HG03064 (cell line): ENCODE results near the gene ZNF888.
"Not testable (repeated sequence)": the region's sequence is repeated elsewhere in the genome, so short reads cannot be mapped to it uniquely, and the experiment has no call there.

Source experiments
- ATAC-seq: cut with Tn5 transposase; IDR thresholded peaks from one replicate; pipeline ENCODE4 v1.9.1; 2021; ENCODE audit warnings: low read depth; ENCODE audit not compliant: unreplicated experiment

The ZNF888 gene

GRCh38 chr19:52922841-52923777 is at the start of gene ZNF888:
TSS of gene ZNF888 (minus strand) at chr19:52923428. CDS start at chr19:52917873, 5,555 bp downstream.
- ATAC-seq = peak; percentile 91

- ATAC-seq = no peak
Measured at GRCh38 chr19:52967772-52968171, 44.5 kb upstream of the ZNF888 start.

- peak; percentile 18 for ATAC-seq
Measured at GRCh38 chr19:52963247-52963618, 40.0 kb upstream of the ZNF888 start.

GRCh38 chr19:52962394-52963246 is 39.4 kb upstream of the ZNF888 start, which contains the start of gene ZNF816:
TSS of gene ZNF816 (minus strand) at chr19:52962881. CDS start at chr19:52956089, 6,792 bp downstream.
- ATAC-seq = peak; percentile 89

- no peak for ATAC-seq
Measured at GRCh38 chr19:52961981-52962380, 38.8 kb upstream of the ZNF888 start.

- ATAC-seq = no peak
Measured at GRCh38 chr19:52959613-52960295, 36.5 kb upstream of the ZNF888 start.

- ATAC-seq = no peak
Measured at GRCh38 chr19:52957591-52957990, 34.4 kb upstream of the ZNF888 start.

- ATAC-seq = no peak
Measured at GRCh38 chr19:52956917-52957316, 33.7 kb upstream of the ZNF888 start.

- ATAC-seq = no peak
Measured at GRCh38 chr19:52949422-52949821, 26.2 kb upstream of the ZNF888 start.

- no peak for ATAC-seq
Measured at GRCh38 chr19:52948025-52948770, 25.0 kb upstream of the ZNF888 start.

GRCh38 chr19:52946322-52947310 is 23.4 kb upstream of the ZNF888 start:
- no peak for ATAC-seq

GRCh38 chr19:52945652-52946321 is 22.6 kb upstream of the ZNF888 start:
- no peak for ATAC-seq

GRCh38 chr19:52944703-52945493 is 21.7 kb upstream of the ZNF888 start:
- ATAC-seq = not testable (repeated sequence)

- ATAC-seq = no peak
Measured at GRCh38 chr19:52943884-52944643, 20.8 kb upstream of the ZNF888 start.

- no peak for ATAC-seq
Measured at GRCh38 chr19:52943134-52943883, 20.1 kb upstream of the ZNF888 start.
